Kidney (tissue), 14 donors: Measurements from ENCODE around the gene XYLT1. TPM values are rescaled to one million over a fixed set of nuclear protein-coding genes. Genes with fewer than 3 reads are reported as not detected.

ENCODE experiments used
- DNase-seq, 5 donors: peaks; one replicate each; pipeline ENCODE4 v3.0.0-alpha.2; 2013 to 2020
- FAIRE-seq: peaks from 2 replicates; lab custom pipeline; 2012; peaks lifted over from hg19 to GRCh38; lab: Jason Lieb, UNC
- H3K27ac ChIP-seq, 2 donors: one replicate each; pipeline ENCODE4 v1.7.0; 2013; ENCODE audit warnings: low read depth in 2 of 2, low read length in 2 of 2, inconsistent platforms in 1 of 2
- H3K27me3 ChIP-seq: one replicate; pipeline ENCODE4 v1.7.1; 2013; ENCODE audit warnings: low read length, inconsistent platforms; ENCODE audit not compliant: control insufficient read depth, insufficient read depth
- H3K36me3 ChIP-seq, 3 donors: one replicate each; pipeline versions ENCODE4 v1.7.0 to v1.7.1; 2013; ENCODE audit warnings: low read length in 3 of 3, control low read depth in 1 of 3, inconsistent platforms in 1 of 3; ENCODE audit not compliant: insufficient read depth in 3 of 3, control insufficient read depth in 2 of 3
- H3K4me1 ChIP-seq, 3 donors: one replicate each; pipeline versions ENCODE4 v1.7.0 to v1.7.1; 2013; ENCODE audit warnings: low read length in 3 of 3, inconsistent platforms in 1 of 3, low read depth in 1 of 3; ENCODE audit not compliant: control insufficient read depth in 2 of 3, insufficient read depth in 2 of 3
- H3K4me3 ChIP-seq, 3 donors: one replicate each; pipeline versions ENCODE4 v1.7.0 to v1.8.1; 2013; ENCODE audit warnings: low read length in 3 of 3, control low read depth in 1 of 3, inconsistent platforms in 1 of 3
- H3K9ac ChIP-seq, 3 donors: one replicate each; pipeline versions ENCODE4 v1.7.0 to v1.7.1; 2013; ENCODE audit warnings: low read length in 3 of 3, control low read depth in 1 of 3, inconsistent platforms in 1 of 3
- H3K9me3 ChIP-seq, 3 donors: one replicate each; pipeline versions ENCODE4 v1.7.0 to v1.7.1; 2013; ENCODE audit warnings: low read length in 3 of 3, control low read depth in 1 of 3, inconsistent platforms in 1 of 3; ENCODE audit not compliant: control insufficient read depth in 2 of 3, insufficient read depth in 1 of 3
- CTCF ChIP-seq: IDR thresholded peaks from 3 replicates; pipeline ENCODE4 v1.5.1; 2012; ENCODE audit warnings: mild to moderate bottlenecking, moderate library complexity, borderline replicate concordance; ENCODE audit not compliant: insufficient read depth; ENCODE audit errors: extremely low read depth
- intact Hi-C: fragments of 100-400 bp; cut with DNase I; formaldehyde crosslinking; loops from one replicate; pipeline ENCODE4 v1.11.1; 2022
- polyA plus RNA-seq: library from polyadenylated mRNA; stranded (reverse); fragments of 350-450 nt; fragmentation: Illumina TruSeq; extraction: RNeasy Lipid Tissue Mini Kit (QIAGEN cat#74804); gene quantifications from one replicate; pipeline ENCODE4 v1.2.3, GENCODE V29; 2014; ENCODE audit warnings: low read depth, low replicate concordance; ENCODE audit not compliant: insufficient read depth
- total RNA-seq: library from RNA; stranded (reverse); fragmentation: NEBNext Ultra II Directional; extraction: Animal tissue kit (Norgen Biotek cat#: 25700); gene quantifications from one replicate; pipeline ENCODE4 v1.2.1, GENCODE V29; 2021
- donor health status: control.
- donor health status: control.
- donor health status: control.
- donor health status: control.
- donor health status: control.
- donor health status: DM: yes; HTN: yes; CAD: no.
- donor health status: Normal renal cell carcinoma (clear cell type).

XYLT1 gene
- total and polyA plus RNA-seq, 2 donors from 2014 or later = 0.52 to 7.6 TPM

DNA sequence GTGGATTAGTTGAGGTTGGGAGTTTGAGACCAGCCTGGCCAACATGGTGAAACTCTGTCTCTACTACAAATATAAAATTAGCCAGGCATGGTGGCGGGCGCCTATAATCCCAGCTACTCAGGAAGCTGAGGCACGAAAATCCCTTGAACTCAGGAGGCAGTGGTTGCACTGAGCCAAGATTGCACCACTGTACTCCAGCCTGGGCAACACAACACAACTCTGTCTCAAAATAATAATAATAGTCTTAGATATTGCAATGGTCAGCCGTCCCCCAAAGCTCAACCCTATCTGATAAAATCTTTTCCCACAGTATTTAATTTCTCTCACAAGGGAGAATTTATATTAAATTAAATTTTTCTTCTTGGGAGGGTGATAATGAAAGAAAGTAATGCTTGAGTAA lies 169.6 kb downstream of the XYLT1 start:
- H3K4me1 ChIP-seq = peaks cover 3 to 5% (median 4%) of the 10 kb centered on the region in 3 donors
- intact Hi-C loops = no loop called here

GRCh38 chr16:17299790-17300189 lies 171.0 kb downstream of the XYLT1 start:
- H3K4me1 ChIP-seq = peaks cover under 1 to 5% (median 4%) of the 10 kb centered on the region in 3 donors
- H3K9ac ChIP-seq = no peak overlapping the region
- H3K36me3 ChIP-seq = no peaks in the 10 kb centered on the region
- H3K27ac ChIP-seq = no peak overlapping the region
- intact Hi-C loops = loop anchor here (10.0 kb wide), 1 partner anchor 235 kb away; no protein-coding TSS in a partner anchor
- no peak overlapping the region for H3K4me3 ChIP-seq
- no peak for TF ChIP-seq CTCF
- DNase-seq = no peak
- no peak for FAIRE-seq
- no peaks in the 10 kb centered on the region for H3K27me3 ChIP-seq
- no peaks in the 10 kb centered on the region for H3K9me3 ChIP-seq

More for the DNA sequence above, 169.6 kb downstream of the XYLT1 start:
- FAIRE-seq (no peak), DNase-seq (no peak)
- no peaks in the 10 kb centered on the region for H3K36me3 ChIP-seq
- H3K9me3 ChIP-seq = no peaks in the 10 kb centered on the region
- no peak overlapping the region for H3K4me3 ChIP-seq
- H3K9ac ChIP-seq = no peak overlapping the region
- no peaks in the 10 kb centered on the region for H3K27me3 ChIP-seq
- H3K27ac ChIP-seq = no peak overlapping the region
- TF ChIP-seq CTCF = no peak

DNA sequence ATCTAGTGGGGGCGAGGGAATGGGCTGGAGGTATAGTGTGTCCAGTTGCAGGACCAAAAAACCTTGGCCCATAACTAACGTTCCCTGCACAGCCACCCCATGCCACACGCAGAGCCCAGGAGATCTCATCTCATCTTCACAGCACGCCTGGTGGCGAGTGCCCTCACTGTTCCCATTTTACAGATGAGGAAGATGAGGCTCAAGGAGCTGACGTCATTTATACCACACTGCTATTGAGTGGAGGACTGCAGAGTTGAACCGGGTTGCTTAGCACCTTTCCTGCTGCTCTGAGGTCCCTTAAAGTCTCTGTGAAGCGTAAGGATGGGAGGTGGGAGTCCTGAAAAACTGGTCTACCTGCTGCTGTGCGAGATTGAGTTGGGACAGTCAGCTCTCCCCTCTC lies 172.5 kb downstream of the XYLT1 start:
- Histone ChIP-seq H3K9ac (no peak overlapping the region), H3K4me1 (no peaks in the 10 kb centered on the region), H3K36me3 (no peaks in the 10 kb centered on the region), H3K4me3 (no peak overlapping the region), H3K27ac (no peak overlapping the region), H3K9me3 (no peaks in the 10 kb centered on the region), H3K27me3 (no peaks in the 10 kb centered on the region)
- no peak for DNase-seq
- no peak for FAIRE-seq
- no peak for TF ChIP-seq CTCF
- intact Hi-C loops = loop anchor here (10.0 kb wide), 1 partner anchor 233 kb away; no protein-coding TSS in a partner anchor

- no peak for TF ChIP-seq CTCF
- DNase-seq = no peak
Measured at GRCh38 chr16:17296431-17296830, 174.3 kb downstream of the XYLT1 start.

More at GRCh38 chr16:17296431-17296830, 174.3 kb downstream of the XYLT1 start:
- intact Hi-C loops = loop anchor here (10.0 kb wide), 1 partner anchor 232 kb away; no protein-coding TSS in a partner anchor
- Histone ChIP-seq H3K9ac (no peak overlapping the region), H3K9me3 (no peaks in the 10 kb centered on the region), H3K27ac (no peak overlapping the region), H3K27me3 (no peaks in the 10 kb centered on the region), H3K4me1 (no peaks in the 10 kb centered on the region), H3K4me3 (no peak overlapping the region), H3K36me3 (no peaks in the 10 kb centered on the region)
- no peak for FAIRE-seq
